ENCODE results near the gene CDH3.

DNA sequence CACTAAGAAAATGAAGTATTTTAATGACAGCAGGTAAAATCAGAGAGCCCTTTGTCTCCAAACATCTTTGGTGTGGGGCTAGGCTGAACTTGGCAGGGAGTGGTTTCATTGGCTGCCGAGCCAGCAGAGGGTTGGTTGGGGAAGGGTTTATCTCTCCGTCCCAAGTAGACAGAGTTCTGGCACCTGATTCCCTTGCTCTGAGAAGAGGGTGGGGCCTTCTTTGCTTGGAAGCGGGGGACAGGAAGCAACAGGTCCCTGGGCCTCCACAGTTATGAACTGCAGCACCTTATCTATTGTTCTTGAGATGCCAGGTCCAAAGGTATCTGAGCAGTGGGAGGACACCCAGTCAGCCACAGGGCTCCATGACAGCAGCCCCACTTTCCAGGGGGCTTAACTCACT, 79.7 kb downstream of the CDH3 start:
- no peak for TF ChIP-seq CTCF (IDR thresholded peaks at IDR 0.05; ENCODE audit: insufficient read depth, low read depth, low read length)
- no peak for TF ChIP-seq EZH2 (IDR thresholded peaks at IDR 0.05; ENCODE audit: insufficient read depth, low read length)
